Heart left ventricle (tissue), 16 donors: ENCODE results near the gene UBE2H. TPM values are rescaled to one million over a fixed set of nuclear protein-coding genes. Genes with fewer than 3 reads are reported as not detected.
"Not testable (repeated sequence)": the region's sequence is repeated elsewhere in the genome, so short reads cannot be mapped to it uniquely, and the experiment has no call there.

Experiments
- ATAC-seq, 4 donors: fragments of 200-7000 bp; cut with Tn5 transposase; one replicate each; pipeline ENCODE4 v1.9.1; 2020 to 2022; ENCODE audit warnings: moderate library complexity in 4 of 4, mild to moderate bottlenecking in 3 of 4, moderate number of reproducible peaks in 1 of 4
- DNase-seq, 5 donors: peaks; one replicate each; pipeline ENCODE4 v3.0.0-alpha.2; 2020
- H3K27ac ChIP-seq, 12 donors: fragments of 200-600 bp; sonication (generic) in 4 of 12; one replicate each; pipeline versions ENCODE4 v1.5.0 to v1.8.0; 2016 to 2022; ENCODE audit warnings: mild to moderate bottlenecking in 2 of 12
- H3K27me3 ChIP-seq, 9 donors: fragments of 200-600 bp; sonication (generic) in 2 of 9; one replicate each; pipeline versions ENCODE4 v1.5.1 to v1.8.0; 2016 to 2022; ENCODE audit warnings: mild to moderate bottlenecking in 3 of 9
- H3K36me3 ChIP-seq, 9 donors: fragments of 200-600 bp; sonication (generic) in 2 of 9; one replicate each; pipeline versions ENCODE4 v1.5.0 to v1.8.0; 2018 to 2022; ENCODE audit warnings: mild to moderate bottlenecking in 2 of 9
- H3K4me1 ChIP-seq, 12 donors: fragments of 200-600 bp; sonication (generic) in 4 of 12; one replicate each; pipeline versions ENCODE4 v1.5.0 to v1.8.0; 2016 to 2022; ENCODE audit warnings: mild to moderate bottlenecking in 3 of 12
- H3K4me3 ChIP-seq, 12 donors: fragments of 200-600 bp; sonication (generic) in 4 of 12; one replicate each; pipeline versions ENCODE4 v1.5.0 to v1.8.0; 2017 to 2022; ENCODE audit warnings: mild to moderate bottlenecking in 9 of 12, moderate library complexity in 4 of 12
- H3K9me3 ChIP-seq, 12 donors: fragments of 200-600 bp; sonication (generic) in 4 of 12; one replicate each; pipeline versions ENCODE4 v1.5.0 to v1.8.0; 2016 to 2022; ENCODE audit warnings: mild to moderate bottlenecking in 1 of 12
- POLR2A ChIP-seq, 2 donors: fragments of 450-650 bp; IDR thresholded peaks; one replicate each; pipeline ENCODE4 v1.6.1; 2017; ENCODE audit warnings: antibody characterized with exemption in 2 of 2, mild to moderate bottlenecking in 2 of 2, moderate library complexity in 2 of 2
- WGBS, 4 donors: extraction: QIAGEN DNeasy Blood & Tissue Kit in 2 of 4; methylation state at CpG; one replicate each; pipeline versions ENCODE4 v1.1.5 to v1.1.7; 2013 to 2018; 5-methylcytosine and 5-hydroxymethylcytosine counted together
- intact Hi-C, 10 donors: fragments of 100-400 bp; cut with DNase I; formaldehyde crosslinking; loops; one replicate each; pipeline versions ENCODE4 v1.11.1 to v1.14.2; 2022
- polyA plus RNA-seq, 2 donors: library from polyadenylated mRNA; stranded (reverse); fragments of 200-250 nt; gene quantifications; one replicate each; pipeline ENCODE4 v1.2.3, GENCODE V29; 2013
- total RNA-seq, 9 donors: library from RNA; depleted of rRNA in 2 of 9; stranded (reverse); fragments of >200 nt in 2 of 9; fragmentation: NEBNext Ultra II Directional in 3 of 9; extraction: Animal tissue kit (Norgen Biotek cat#: 25700) in 3 of 9; gene quantifications; one replicate each; pipeline versions ENCODE4 v1.1.0 to v1.2.4, GENCODE V29; 2016 to 2023
- TF ChIP-seq, protein P1 (sequence below), 12 donors: fragments of 200-600 bp; sonication (generic) in 4 of 12; IDR thresholded peaks; one replicate each; pipeline versions ENCODE4 v1.5.0 to v1.8.0; 2018 to 2022; ENCODE audit warnings: antibody characterized with exemption in 12 of 12, mild to moderate bottlenecking in 5 of 12
- donor health status: ischemic (EF 13 %, LVEDD 7.1; RV severe dilation, severe dysfunction).
- donor health status: healthy with polysubstance abuse.
- donor health status: DM: no; HTN: yes; CAD: no.
- donor health status: DM: no; HTN: no; CAD: no.
- donor health status: ischemic (EF 25% LVEDD 6.9; RV normal size, moderate dysfunction).
- donor health status: ischemic (EF 25% LVEDD 5.7; RV mildly dilated, moderate dysfunction).
- donor health status: healthy.
- donor health status: DM: yes; HTN: yes; CAD: no.
- donor health status: ischemic (EF 35%, LVEDD 5.7; RV mildly dilated, moderate dysfunction).
- donor health status: nonischemic (EF 11% LVEDD 7.7; RV severe dilation, severe dysfunction).
- donor health status: DM: yes; HTN: yes; CAD: no.
- donor health status: PGD.
- donor health status: ischemic (EF 29% LVEDD 5.4; RV normal size, mild dysfunction).
- donor health status: nonischemic (EF 23%, LVEDD 6.1; RV moderate dilation, normal function).

Gene UBE2H
- total and polyA plus RNA-seq, 11 donors = 46.5 to 219 (median 112) TPM

DNA sequence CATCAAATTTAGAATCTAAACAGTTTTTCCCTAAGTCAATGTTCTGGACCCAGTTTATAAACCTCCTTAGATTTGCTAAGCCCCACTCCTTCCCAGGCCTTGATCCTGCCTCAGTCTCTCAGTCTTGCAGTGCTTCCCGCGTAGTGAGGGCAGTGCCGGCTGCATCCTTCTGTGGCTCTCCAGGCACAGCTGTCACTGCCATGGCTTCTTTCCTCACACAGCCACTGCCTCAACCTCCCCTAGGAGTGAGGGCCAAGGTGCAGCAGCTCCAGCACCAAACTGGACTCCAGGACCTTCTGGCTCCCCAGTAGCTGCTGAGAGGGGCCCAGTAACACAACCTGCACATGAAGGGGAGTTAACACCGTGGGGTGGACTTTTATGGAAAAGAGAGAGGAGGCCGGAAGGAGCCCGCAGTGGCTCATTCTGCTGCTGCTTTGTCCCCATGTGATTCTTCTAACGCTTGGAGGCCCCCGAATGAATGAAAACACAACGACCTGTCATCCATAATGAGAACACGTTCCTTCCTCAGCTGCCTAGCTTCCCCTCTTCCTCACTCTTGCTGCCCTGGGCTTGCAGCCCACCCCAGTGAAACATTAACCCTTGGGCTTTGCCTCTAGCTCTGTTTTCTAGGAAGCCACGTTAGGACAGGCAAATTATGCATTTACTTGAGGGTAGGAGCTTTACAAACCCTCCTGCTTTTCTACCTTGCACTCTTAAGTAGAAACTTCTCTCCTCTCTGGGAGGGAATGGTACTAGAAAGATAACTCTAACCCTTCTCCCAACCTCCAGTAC is 16.0 kb upstream of the UBE2H start:
- Histone ChIP-seq H3K27me3 (no peaks in the 10 kb centered on the region), H3K9me3 (no peaks in the 10 kb centered on the region), H3K4me1 (peaks cover 0 to 6% (median 0%) of the 10 kb centered on the region in 12 donors), H3K4me3 (no peak overlapping the region), H3K36me3 (no peaks in the 10 kb centered on the region), H3K27ac (no peak overlapping the region)
- 82 to 89% (median 84%) methylated on average over 11 of the region's 11 CpGs for WGBS, 4 donors
- ATAC-seq (no peak), DNase-seq (peak in 1 of 5 donors; percentile 24)
- intact Hi-C loops = no loop called here
- no peak for TF ChIP-seq POLR2A (IDR thresholded peaks at IDR 0.05)
- TF ChIP-seq, protein P1, sequence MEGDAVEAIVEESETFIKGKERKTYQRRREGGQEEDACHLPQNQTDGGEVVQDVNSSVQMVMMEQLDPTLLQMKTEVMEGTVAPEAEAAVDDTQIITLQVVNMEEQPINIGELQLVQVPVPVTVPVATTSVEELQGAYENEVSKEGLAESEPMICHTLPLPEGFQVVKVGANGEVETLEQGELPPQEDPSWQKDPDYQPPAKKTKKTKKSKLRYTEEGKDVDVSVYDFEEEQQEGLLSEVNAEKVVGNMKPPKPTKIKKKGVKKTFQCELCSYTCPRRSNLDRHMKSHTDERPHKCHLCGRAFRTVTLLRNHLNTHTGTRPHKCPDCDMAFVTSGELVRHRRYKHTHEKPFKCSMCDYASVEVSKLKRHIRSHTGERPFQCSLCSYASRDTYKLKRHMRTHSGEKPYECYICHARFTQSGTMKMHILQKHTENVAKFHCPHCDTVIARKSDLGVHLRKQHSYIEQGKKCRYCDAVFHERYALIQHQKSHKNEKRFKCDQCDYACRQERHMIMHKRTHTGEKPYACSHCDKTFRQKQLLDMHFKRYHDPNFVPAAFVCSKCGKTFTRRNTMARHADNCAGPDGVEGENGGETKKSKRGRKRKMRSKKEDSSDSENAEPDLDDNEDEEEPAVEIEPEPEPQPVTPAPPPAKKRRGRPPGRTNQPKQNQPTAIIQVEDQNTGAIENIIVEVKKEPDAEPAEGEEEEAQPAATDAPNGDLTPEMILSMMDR (IDR thresholded peaks at IDR 0.05) = no peak

DNA sequence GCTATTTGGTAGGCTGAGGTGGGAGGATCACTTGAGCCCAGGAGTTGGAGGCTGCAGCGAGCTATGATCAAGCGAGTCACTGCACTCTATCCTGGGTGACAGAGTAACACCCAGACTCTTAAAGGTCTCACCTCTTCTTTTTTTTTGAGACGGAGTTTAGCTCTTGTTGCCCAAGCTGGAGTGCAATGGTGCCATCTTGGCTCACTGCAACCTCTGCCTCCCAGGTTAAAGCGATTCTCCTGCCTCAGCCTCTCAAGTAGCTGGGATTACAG is 7.4 kb upstream of the UBE2H start:
- H3K27ac ChIP-seq, ATAC-seq, H3K36me3 ChIP-seq, intact Hi-C loops, H3K9me3 ChIP-seq, DNase-seq, H3K4me3 ChIP-seq, H3K27me3 ChIP-seq: not testable (repeated sequence)
- 91 to 99% (median 98%) methylated on average over 4 of the region's 4 CpGs for WGBS, 4 donors
- H3K4me1 ChIP-seq = peaks cover 0 to 13% (median 5%) of the 10 kb centered on the region in 12 donors

DNA sequence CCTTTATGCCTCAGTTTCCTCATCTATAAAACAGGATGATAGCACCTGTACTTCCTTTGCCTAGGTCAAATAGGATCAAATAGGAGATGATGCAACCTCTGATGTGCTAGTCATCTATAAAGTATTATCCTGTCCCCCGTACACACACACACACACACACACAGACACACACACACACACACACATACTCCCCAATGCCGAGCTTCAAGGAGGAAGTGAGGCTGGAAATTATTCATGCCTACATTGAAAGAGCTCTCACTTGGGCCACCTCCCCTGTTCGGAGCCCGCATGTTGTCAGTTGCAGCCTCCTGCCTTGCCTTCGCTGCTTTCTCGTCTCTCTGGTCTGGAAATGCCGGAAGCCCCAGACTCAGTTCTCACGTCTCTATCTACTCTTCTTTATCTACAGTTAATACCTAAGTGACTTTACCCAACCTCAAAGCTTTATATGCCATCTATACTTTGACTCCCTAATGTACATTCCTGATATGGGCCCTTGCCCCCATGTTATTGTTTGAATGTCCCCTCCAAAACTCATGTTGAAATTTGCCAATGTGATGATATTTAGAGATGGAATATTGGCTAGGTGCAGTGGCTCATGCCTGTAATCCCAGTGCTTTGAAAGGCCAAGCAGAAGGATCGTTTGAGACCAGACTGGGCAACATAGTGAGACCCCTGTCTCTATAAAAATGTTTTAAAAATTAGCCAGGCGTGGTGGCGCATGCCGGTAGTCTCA is 6.9 kb upstream of the UBE2H start:
- H3K9me3 ChIP-seq = no peaks in the 10 kb centered on the region
- no peaks in the 10 kb centered on the region for H3K27me3 ChIP-seq
- ATAC-seq = no peak
- intact Hi-C loops = loop anchor here in 1 of 10 donors (10.0 kb wide), 1 partner anchor 75 kb away; no protein-coding TSS in a partner anchor
- no peak for TF ChIP-seq POLR2A (IDR thresholded peaks at IDR 0.05)
- TF ChIP-seq, protein P1 (IDR thresholded peaks at IDR 0.05) = no peak
- H3K4me3 ChIP-seq = no peak overlapping the region
- H3K4me1 ChIP-seq = peaks cover 0 to 13% (median 5%) of the 10 kb centered on the region in 12 donors
- no peaks in the 10 kb centered on the region for H3K36me3 ChIP-seq
- DNase-seq = no peak
- no peak overlapping the region for H3K27ac ChIP-seq
- WGBS, 4 donors = 88 to 93% (median 90%) methylated on average over 12 of the region's 12 CpGs

DNA sequence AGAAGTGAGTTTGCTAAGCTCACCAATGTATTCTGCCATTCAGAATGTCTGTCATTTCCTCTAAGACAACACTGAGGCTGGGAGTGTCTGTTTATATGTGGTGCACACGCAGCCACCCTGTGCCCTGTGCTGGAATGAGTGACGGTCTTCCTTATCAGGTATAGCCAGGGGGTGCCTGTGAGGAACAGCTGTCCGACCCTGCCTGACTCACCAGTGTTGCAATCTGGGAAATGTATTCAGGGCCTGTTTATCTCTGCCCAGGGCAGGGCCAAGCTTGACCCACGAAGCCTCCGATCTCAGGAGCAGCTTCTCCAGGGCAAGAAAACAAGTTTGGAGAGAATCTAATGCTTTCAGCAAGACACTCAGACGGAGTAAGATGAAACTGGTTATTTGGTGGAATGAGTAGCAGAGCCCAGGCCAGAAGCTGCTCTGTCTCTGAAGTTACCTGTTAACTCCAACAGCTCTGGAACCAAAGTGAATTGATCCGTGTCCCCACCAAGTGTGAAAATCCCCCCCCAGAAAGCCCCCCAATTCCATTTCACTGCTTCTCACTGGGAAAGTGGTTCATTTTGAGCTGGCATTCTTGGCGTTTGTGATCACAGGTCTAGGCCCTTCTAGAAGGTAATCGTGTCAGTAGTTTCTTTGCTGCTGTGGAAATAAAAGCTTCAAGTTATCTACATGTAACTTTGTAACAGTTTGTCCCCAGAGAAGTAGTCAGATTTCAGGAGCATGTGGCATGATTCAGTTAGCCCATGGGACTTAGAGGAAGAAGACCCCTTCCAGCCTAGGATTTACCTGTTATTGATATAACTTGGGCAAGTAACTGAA is 6.1 kb upstream of the UBE2H start:
- H3K27me3 ChIP-seq = no peaks in the 10 kb centered on the region
- peaks cover 0 to 13% (median 5%) of the 10 kb centered on the region in 12 donors for H3K4me1 ChIP-seq
- no peaks in the 10 kb centered on the region for H3K36me3 ChIP-seq
- TF ChIP-seq, protein P1 (IDR thresholded peaks at IDR 0.05) = no peak
- TF ChIP-seq POLR2A (IDR thresholded peaks at IDR 0.05) = peak in 1 of 2 donors; percentile 12
- intact Hi-C loops = loop anchor here in 1 of 10 donors (10.0 kb wide), 1 partner anchor 74 kb away; no protein-coding TSS in a partner anchor
- H3K4me3 ChIP-seq = no peak overlapping the region
- ATAC-seq (peak; percentile 88 to 97 (median 92)), DNase-seq (peak in 4 of 5 donors; percentile 26 to 83 (median 44))
- H3K9me3 ChIP-seq = no peaks in the 10 kb centered on the region
- H3K27ac ChIP-seq = peak overlapping the region in 7 of 12 donors; percentile 2 to 61 (median 31)
- 43 to 57% (median 49%) methylated on average over 9 of the region's 9 CpGs for WGBS, 4 donors
